Upper lobe of right lung (tissue), 1 donor: ENCODE data around the gene PLCH2. TPM values are rescaled to one million over a fixed set of nuclear protein-coding genes. Genes with fewer than 3 reads are reported as not detected.

Experiments
- ATAC-seq: fragments of 200-7000 bp; cut with Tn5 transposase; one replicate; pipeline ENCODE4 v1.9.1; 2020; ENCODE audit warnings: mild to moderate bottlenecking, moderate library complexity
- DNase-seq: peaks from one replicate; pipeline ENCODE4 v3.0.0-alpha.2; 2020
- H3K27ac ChIP-seq: fragments of 200-600 bp; one replicate; pipeline ENCODE4 v1.8.0; 2022
- H3K27me3 ChIP-seq: fragments of 200-600 bp; one replicate; pipeline ENCODE4 v1.8.0; 2022; ENCODE audit warnings: mild to moderate bottlenecking
- H3K36me3 ChIP-seq: fragments of 200-600 bp; one replicate; pipeline ENCODE4 v1.8.0; 2022
- H3K4me1 ChIP-seq: fragments of 200-600 bp; one replicate; pipeline ENCODE4 v1.8.0; 2022
- H3K4me3 ChIP-seq: fragments of 200-600 bp; one replicate; pipeline ENCODE4 v1.8.0; 2022; ENCODE audit warnings: mild to moderate bottlenecking
- H3K9me3 ChIP-seq: fragments of 200-600 bp; one replicate; pipeline ENCODE4 v1.8.0; 2022
- CTCF ChIP-seq: fragments of 200-600 bp; IDR thresholded peaks from one replicate; pipeline ENCODE4 v1.8.0; 2022; ENCODE audit warnings: antibody characterized with exemption
- intact Hi-C: fragments of 100-400 bp; cut with DNase I; formaldehyde crosslinking; loops from one replicate; pipeline ENCODE4 v1.11.0; 2022
- total RNA-seq: library from RNA; stranded (reverse); fragmentation: NEBNext Ultra II Directional; extraction: Animal tissue kit (Norgen Biotek cat#: 25700); gene quantifications from one replicate; pipeline ENCODE4 v1.2.1, GENCODE V29; 2021
- donor health status: DM: no; HTN: yes; CAD: no; lungs with severe emphysema.

PLCH2 gene
- total RNA-seq, 1 donor from 2014 or later: 2.4 TPM

- intact Hi-C loops: no loop called here
- Histone ChIP-seq H3K36me3 (no peaks in the 10 kb centered on the region), H3K4me3 (peak overlapping the region; percentile 95), H3K27me3 (peaks cover 14% of the 10 kb centered on the region), H3K27ac (peak overlapping the region; percentile 75), H3K9me3 (no peaks in the 10 kb centered on the region), H3K4me1 (peaks cover 56% of the 10 kb centered on the region)
- DNase-seq (no peak), ATAC-seq (peak; percentile 0)
- no peak for TF ChIP-seq CTCF
These were observed 50.9 kb downstream of the PLCH2 start for GRCh38 chr1:2526824-2527555.

GRCh38 chr1:2527556-2527860 lies 51.4 kb downstream of the PLCH2 start:
- H3K4me3 ChIP-seq: no peak overlapping the region
- no peaks in the 10 kb centered on the region for H3K36me3 ChIP-seq
- H3K4me1 ChIP-seq: peaks cover 56% of the 10 kb centered on the region
- DNase-seq: no peak
- no peak for TF ChIP-seq CTCF
- no peak overlapping the region for H3K27ac ChIP-seq
- no peak for ATAC-seq
- peaks cover 15% of the 10 kb centered on the region for H3K27me3 ChIP-seq
- intact Hi-C loops: no loop called here
- no peaks in the 10 kb centered on the region for H3K9me3 ChIP-seq

GRCh38 chr1:2528016-2528415 lies 51.9 kb downstream of the PLCH2 start:
- Histone ChIP-seq H3K4me1 (peaks cover 55% of the 10 kb centered on the region), H3K27me3 (peaks cover 20% of the 10 kb centered on the region), H3K36me3 (no peaks in the 10 kb centered on the region), H3K9me3 (no peaks in the 10 kb centered on the region), H3K27ac (no peak overlapping the region), H3K4me3 (no peak overlapping the region)
- DNase-seq (no peak), ATAC-seq (no peak)
- intact Hi-C loops: no loop called here
- TF ChIP-seq CTCF: no peak

- Histone ChIP-seq H3K36me3 (no peaks in the 10 kb centered on the region), H3K4me3 (no peak overlapping the region), H3K27ac (no peak overlapping the region), H3K4me1 (peaks cover 51% of the 10 kb centered on the region), H3K9me3 (no peaks in the 10 kb centered on the region), H3K27me3 (peaks cover 21% of the 10 kb centered on the region)
- intact Hi-C loops: no loop called here
- no peak for TF ChIP-seq CTCF
- DNase-seq (no peak), ATAC-seq (no peak)
These were observed 52.5 kb downstream of the PLCH2 start for GRCh38 chr1:2528611-2528965.

GRCh38 chr1:2528966-2529783 lies 53.1 kb downstream of the PLCH2 start:
- ATAC-seq: peak; percentile 1
- Histone ChIP-seq H3K4me1 (peaks cover 45% of the 10 kb centered on the region), H3K36me3 (no peaks in the 10 kb centered on the region), H3K4me3 (peak overlapping the region; percentile 44), H3K27me3 (peaks cover 21% of the 10 kb centered on the region), H3K27ac (no peak overlapping the region), H3K9me3 (no peaks in the 10 kb centered on the region)
- DNase-seq: no peak
- intact Hi-C loops: no loop called here
- peak; percentile 13 for TF ChIP-seq CTCF
